ENCODE data around the gene AQP12B. TPM values are rescaled to one million over a fixed set of nuclear protein-coding genes. Genes with fewer than 3 reads are reported as not detected.
"Not testable (repeated sequence)": the region's sequence is repeated elsewhere in the genome, so short reads cannot be mapped to it uniquely, and the experiment has no call there.

The AQP12B gene
- total and polyA plus RNA-seq, 2 experiments from 2014 or later = not detected

DNA sequence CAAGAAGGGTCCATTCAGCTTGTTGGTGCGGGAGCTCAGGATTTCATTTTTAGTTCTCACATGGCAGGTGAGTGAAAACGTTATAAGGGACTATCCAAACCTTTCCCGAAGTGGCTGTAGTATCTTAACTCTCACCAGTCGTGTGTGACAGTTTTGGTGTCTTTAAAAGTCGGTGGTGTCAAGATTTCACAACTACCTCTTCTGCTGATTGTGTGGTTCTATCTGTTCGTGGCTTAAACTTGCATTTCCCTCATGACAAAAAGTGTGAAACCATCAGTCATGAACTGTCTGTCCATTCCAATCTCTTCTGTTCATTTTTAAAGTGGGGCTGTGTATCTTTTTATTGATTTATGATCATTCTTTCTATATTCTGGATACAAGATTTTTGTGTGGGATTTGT lies 3.8 kb upstream of the AQP12B start:
- no peak overlapping the region for H2AFZ ChIP-seq
- H3F3A ChIP-seq (ENCODE audit: insufficient read depth) = no peaks in the 10 kb centered on the region
- TF ChIP-seq EZH2 (IDR thresholded peaks at IDR 0.05; ENCODE audit: insufficient read depth, poor library complexity, severe bottlenecking) = no peak
- TF ChIP-seq EZH2phosphoT487 (IDR thresholded peaks at IDR 0.05; ENCODE audit: insufficient read depth, low read depth) = no peak
- H3K36me3 ChIP-seq (ENCODE audit: low read depth) = no peaks in the 10 kb centered on the region
- no peak overlapping the region for H3K4me3 ChIP-seq
- H3K9me2 ChIP-seq (ENCODE audit: insufficient read depth) = no peaks in the 10 kb centered on the region
- H3K9ac ChIP-seq = no peak overlapping the region
- no peaks in the 10 kb centered on the region for H3K9me3 ChIP-seq (ENCODE audit: low read depth)
- H3K27me3 ChIP-seq (replicated peaks; ENCODE audit: insufficient read depth) = peaks cover 21% of the 10 kb centered on the region
- 24 to 25% methylated on average over 6 of the region's 6 CpGs for WGBS, 2 experiments (ENCODE audit: low coverage in 1 of 2, low lambda C conversion rate in 2 of 2, missing lambda C conversion rate in 2 of 2)
- H3K4me2 ChIP-seq (ENCODE audit: unreplicated experiment) = no peak overlapping the region
- H3K79me2 ChIP-seq (ENCODE audit: insufficient read depth) = no peaks in the 10 kb centered on the region
- no peak overlapping the region for H3K27ac ChIP-seq
- no peaks in the 10 kb centered on the region for H4K20me1 ChIP-seq (ENCODE audit: insufficient read depth)
- H3K4me1 ChIP-seq (ENCODE audit: insufficient read depth) = no peaks in the 10 kb centered on the region
- no peak for DNase-seq
- in situ Hi-C loops (cut with MboI) = no loop called here

DNA sequence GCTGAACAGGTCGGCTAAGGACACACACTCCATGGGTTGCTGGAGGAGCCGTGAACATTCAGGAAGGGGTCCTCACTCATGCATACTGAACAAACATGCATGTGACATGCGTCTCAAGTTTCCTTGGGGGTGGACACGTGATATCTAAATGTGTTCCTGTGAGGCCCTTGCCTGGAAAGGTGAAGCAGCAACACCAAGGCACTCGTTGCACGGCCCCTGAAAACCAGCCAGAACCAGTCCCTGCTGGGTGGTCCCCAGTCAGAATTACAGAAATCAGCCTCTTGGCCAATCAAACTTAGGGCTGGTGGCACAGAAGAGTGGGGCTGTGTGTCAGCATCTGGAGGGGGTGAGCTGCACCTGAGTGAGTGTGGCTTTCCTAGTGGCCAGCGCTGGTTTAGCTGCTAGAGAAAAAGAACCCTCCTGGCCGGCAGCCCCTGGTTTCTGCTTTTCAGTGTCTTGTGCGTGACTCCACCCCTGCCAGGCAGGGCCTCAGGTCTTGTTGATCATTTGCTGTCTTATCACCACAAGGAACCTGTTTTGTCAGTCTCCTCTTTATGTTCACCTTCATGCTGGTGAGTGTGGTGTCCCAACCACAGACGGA lies 3.2 kb upstream of the AQP12B start:
- H3K9me2 ChIP-seq (ENCODE audit: insufficient read depth) = no peaks in the 10 kb centered on the region
- H3K27me3 ChIP-seq (replicated peaks; ENCODE audit: insufficient read depth) = peaks cover 21% of the 10 kb centered on the region
- H3K36me3 ChIP-seq (ENCODE audit: low read depth) = no peaks in the 10 kb centered on the region
- H3K9ac ChIP-seq = no peak overlapping the region
- no peak for DNase-seq
- no peaks in the 10 kb centered on the region for H3F3A ChIP-seq (ENCODE audit: insufficient read depth)
- no peaks in the 10 kb centered on the region for H4K20me1 ChIP-seq (ENCODE audit: insufficient read depth)
- no peak overlapping the region for H3K27ac ChIP-seq
- in situ Hi-C loops (cut with MboI) = no loop called here
- WGBS, 2 experiments (ENCODE audit: low coverage in 1 of 2, low lambda C conversion rate in 2 of 2, missing lambda C conversion rate in 2 of 2) = 32 to 36% methylated on average over 10 of the region's 10 CpGs
- H3K9me3 ChIP-seq (ENCODE audit: low read depth) = no peaks in the 10 kb centered on the region
- H3K4me1 ChIP-seq (ENCODE audit: insufficient read depth) = no peaks in the 10 kb centered on the region
- no peak overlapping the region for H3K4me3 ChIP-seq
- H3K79me2 ChIP-seq (ENCODE audit: insufficient read depth) = no peaks in the 10 kb centered on the region
- H2AFZ ChIP-seq = no peak overlapping the region
- TF ChIP-seq EZH2 (IDR thresholded peaks at IDR 0.05; ENCODE audit: insufficient read depth, poor library complexity, severe bottlenecking) (no peak), EZH2phosphoT487 (IDR thresholded peaks at IDR 0.05; ENCODE audit: insufficient read depth, low read depth) (no peak)
- no peak overlapping the region for H3K4me2 ChIP-seq (ENCODE audit: unreplicated experiment)

DNA sequence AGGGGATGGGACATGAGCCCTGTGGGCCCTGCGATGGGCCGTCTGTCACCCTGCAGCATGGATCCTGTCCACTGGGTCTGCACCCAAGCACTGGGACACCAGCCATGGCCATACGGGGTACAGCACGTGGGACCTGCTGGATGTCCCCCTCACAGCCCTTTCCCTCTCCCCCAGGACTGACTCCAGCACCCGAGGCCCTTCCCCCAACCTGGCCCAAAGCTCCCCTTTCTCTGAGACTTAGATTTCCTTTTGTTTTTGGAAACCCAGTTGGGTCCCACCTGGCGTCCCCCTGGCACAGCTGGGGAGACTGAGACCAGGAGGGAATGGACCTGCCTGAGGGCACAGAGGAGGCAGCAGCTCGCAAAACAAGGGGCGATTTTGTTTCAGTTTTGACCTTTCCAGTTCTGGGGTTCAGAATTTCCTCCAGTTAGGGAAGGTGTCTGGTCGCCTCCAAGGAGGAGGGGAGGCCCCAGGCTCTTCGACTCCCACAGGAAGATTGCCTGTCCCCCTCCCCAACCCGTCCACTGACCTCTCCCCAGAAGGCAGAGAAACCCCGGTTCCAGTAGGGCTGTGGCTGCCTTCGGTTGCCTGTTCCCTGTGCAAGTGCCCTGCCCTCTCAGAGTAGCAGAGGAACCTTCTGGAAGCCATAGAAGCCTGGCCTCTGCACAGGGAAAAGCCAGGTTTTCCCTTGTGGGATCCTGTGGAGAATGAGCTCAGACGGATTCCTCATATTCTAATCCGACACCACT lies 1.5 kb upstream of the AQP12B start:
- H3K27ac ChIP-seq; H3K4me1 ChIP-seq (ENCODE audit: insufficient read depth); H3K9me3 ChIP-seq (ENCODE audit: low read depth); H2AFZ ChIP-seq; H3K79me2 ChIP-seq (ENCODE audit: insufficient read depth); DNase-seq; H3K9ac ChIP-seq; H3K9me2 ChIP-seq (ENCODE audit: insufficient read depth); H3F3A ChIP-seq (ENCODE audit: insufficient read depth); in situ Hi-C loops (cut with MboI); H3K4me2 ChIP-seq (ENCODE audit: unreplicated experiment); H4K20me1 ChIP-seq (ENCODE audit: insufficient read depth); H3K36me3 ChIP-seq (ENCODE audit: low read depth); H3K4me3 ChIP-seq: not testable (repeated sequence)
- peaks cover 21% of the 10 kb centered on the region for H3K27me3 ChIP-seq (replicated peaks; ENCODE audit: insufficient read depth)
- 44 to 54% methylated on average over 15 of the region's 15 CpGs for WGBS, 2 experiments (ENCODE audit: low coverage in 1 of 2, low lambda C conversion rate in 2 of 2, missing lambda C conversion rate in 2 of 2)

DNA sequence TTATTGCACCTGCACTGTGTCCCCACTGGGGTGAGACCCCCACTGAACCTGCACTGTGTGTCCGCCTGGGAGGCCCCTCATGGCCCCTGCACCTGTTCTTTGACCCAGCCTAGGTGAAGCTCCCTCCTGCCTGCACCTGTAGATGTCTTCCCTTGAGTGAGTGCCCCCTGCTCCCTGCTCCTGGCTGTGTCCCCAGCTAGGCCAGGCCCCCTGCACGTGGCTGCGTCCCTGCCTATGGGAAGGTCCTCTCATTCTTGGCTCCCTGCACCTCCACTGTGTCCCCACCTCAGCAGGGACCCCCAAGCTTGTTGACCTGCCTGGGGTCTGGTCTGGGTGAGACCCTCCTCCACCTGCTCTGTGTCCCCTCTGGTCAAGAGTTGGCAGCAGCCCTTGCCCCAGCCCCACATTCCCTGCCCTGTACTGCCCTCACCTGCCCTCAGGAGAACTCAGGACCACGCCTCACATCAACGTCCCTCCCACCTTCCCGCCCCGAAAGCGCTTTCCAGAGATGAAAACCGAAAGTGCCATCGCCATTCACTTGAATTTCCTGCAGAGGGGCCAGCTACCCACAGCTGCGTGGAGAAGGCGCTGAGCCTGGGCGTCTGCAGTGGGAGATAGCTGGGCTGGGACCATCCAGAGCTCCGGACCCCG lies 769 bp upstream of the AQP12B start:
- in situ Hi-C loops (cut with MboI); H3K4me1 ChIP-seq (ENCODE audit: insufficient read depth); H3K4me2 ChIP-seq (ENCODE audit: unreplicated experiment); H4K20me1 ChIP-seq (ENCODE audit: insufficient read depth); H3K79me2 ChIP-seq (ENCODE audit: insufficient read depth); H3F3A ChIP-seq (ENCODE audit: insufficient read depth); H3K4me3 ChIP-seq; H3K9me2 ChIP-seq (ENCODE audit: insufficient read depth); H2AFZ ChIP-seq; H3K9me3 ChIP-seq (ENCODE audit: low read depth); H3K27ac ChIP-seq; H3K9ac ChIP-seq; H3K36me3 ChIP-seq (ENCODE audit: low read depth); DNase-seq: not testable (repeated sequence)
- 63 to 84% methylated on average over 4 to 5 of the region's 15 CpGs for WGBS, 2 experiments (ENCODE audit: low coverage in 1 of 2, low lambda C conversion rate in 2 of 2, missing lambda C conversion rate in 2 of 2)
- peaks cover 19% of the 10 kb centered on the region for H3K27me3 ChIP-seq (replicated peaks; ENCODE audit: insufficient read depth)

DNA sequence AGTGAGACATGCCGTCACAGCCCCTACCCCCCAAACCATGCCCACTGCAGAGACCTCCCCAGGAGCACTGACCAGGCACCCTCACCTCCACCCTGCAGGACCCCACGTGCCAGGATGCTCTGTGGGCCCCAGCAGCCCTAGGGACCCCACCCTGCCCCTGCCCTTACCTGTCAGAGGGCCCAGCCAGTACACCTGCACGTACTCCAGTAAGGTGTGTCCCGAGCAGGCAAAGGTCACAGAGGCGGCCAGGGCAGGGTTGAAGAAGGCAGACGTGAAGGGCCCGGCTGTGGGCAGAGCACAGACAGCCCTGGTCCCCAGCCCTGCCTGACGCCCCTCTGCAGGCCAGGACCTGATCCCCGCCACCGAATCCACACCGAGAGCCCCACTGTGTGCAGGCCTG lies 2.5 kb downstream of the AQP12B start:
- H3K9ac ChIP-seq; H3K9me2 ChIP-seq (ENCODE audit: insufficient read depth); DNase-seq; H3K4me3 ChIP-seq; in situ Hi-C loops (cut with MboI); H3K27ac ChIP-seq; H3K9me3 ChIP-seq (ENCODE audit: low read depth); H2AFZ ChIP-seq; H3K79me2 ChIP-seq (ENCODE audit: insufficient read depth); H3K4me2 ChIP-seq (ENCODE audit: unreplicated experiment); H3F3A ChIP-seq (ENCODE audit: insufficient read depth); H4K20me1 ChIP-seq (ENCODE audit: insufficient read depth); H3K4me1 ChIP-seq (ENCODE audit: insufficient read depth); H3K27me3 ChIP-seq (replicated peaks; ENCODE audit: insufficient read depth); H3K36me3 ChIP-seq (ENCODE audit: low read depth): not testable (repeated sequence)
- 18 to 27% methylated on average over 1 to 2 of the region's 11 CpGs for WGBS, 2 experiments (ENCODE audit: low coverage in 1 of 2, low lambda C conversion rate in 2 of 2, missing lambda C conversion rate in 2 of 2)

DNA sequence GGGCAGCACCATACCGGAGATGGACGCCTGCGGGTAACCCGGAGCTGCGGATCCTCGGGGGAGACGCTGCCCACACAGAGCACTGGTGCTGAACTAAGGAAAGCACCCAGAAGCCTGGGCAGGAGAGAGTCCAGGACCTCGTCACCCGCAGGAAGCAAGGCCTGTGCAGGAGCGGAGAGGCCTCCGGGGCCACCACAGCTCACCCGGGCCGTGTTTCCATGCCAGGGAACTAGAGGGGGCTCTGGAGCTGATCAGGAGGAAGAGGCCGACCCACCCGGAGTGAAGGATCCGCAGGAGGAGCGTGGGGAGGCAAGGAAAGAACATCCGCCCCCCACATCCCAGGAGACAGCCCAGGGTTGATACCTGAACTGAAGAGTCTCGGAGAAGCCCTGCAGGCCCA lies 3.8 kb downstream of the AQP12B start:
- H3K36me3 ChIP-seq (ENCODE audit: low read depth); H3K4me1 ChIP-seq (ENCODE audit: insufficient read depth); H3K4me3 ChIP-seq; H4K20me1 ChIP-seq (ENCODE audit: insufficient read depth); H3K27ac ChIP-seq; H3K79me2 ChIP-seq (ENCODE audit: insufficient read depth); H3K9ac ChIP-seq; H3F3A ChIP-seq (ENCODE audit: insufficient read depth); DNase-seq; H3K4me2 ChIP-seq (ENCODE audit: unreplicated experiment); H3K9me3 ChIP-seq (ENCODE audit: low read depth); in situ Hi-C loops (cut with MboI); H3K9me2 ChIP-seq (ENCODE audit: insufficient read depth); H2AFZ ChIP-seq; H3K27me3 ChIP-seq (replicated peaks; ENCODE audit: insufficient read depth): not testable (repeated sequence)
- no CpG with 5 or more reads among the region's 19 CpGs for WGBS, 2 experiments (ENCODE audit: low coverage in 1 of 2, low lambda C conversion rate in 2 of 2, missing lambda C conversion rate in 2 of 2)

DNA sequence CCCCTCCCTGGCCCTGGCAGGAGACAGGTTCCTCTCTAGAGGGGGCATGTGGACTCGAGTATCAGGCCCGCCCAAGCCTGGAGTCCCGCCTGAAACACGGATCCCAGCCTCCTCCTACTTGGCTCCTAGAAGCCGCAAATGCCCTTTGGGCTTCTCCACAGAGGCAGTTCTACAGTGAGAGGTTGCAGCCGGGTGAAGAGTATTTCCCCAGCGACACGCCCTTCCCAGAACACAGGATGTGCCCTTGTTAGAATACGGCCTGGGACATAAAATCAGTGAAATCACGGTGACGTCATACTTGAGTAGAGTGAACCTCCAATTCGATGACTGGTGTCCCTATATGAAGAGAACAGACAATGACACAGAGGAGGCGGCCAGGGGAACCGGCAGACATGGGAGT lies 4.6 kb downstream of the AQP12B start:
- H3K9me2 ChIP-seq (ENCODE audit: insufficient read depth); H3K4me2 ChIP-seq (ENCODE audit: unreplicated experiment); H3F3A ChIP-seq (ENCODE audit: insufficient read depth); H4K20me1 ChIP-seq (ENCODE audit: insufficient read depth); H3K79me2 ChIP-seq (ENCODE audit: insufficient read depth); H3K4me1 ChIP-seq (ENCODE audit: insufficient read depth); H3K9me3 ChIP-seq (ENCODE audit: low read depth); DNase-seq; H2AFZ ChIP-seq; H3K36me3 ChIP-seq (ENCODE audit: low read depth); H3K9ac ChIP-seq; H3K27me3 ChIP-seq (replicated peaks; ENCODE audit: insufficient read depth); H3K27ac ChIP-seq; H3K4me3 ChIP-seq; in situ Hi-C loops (cut with MboI): not testable (repeated sequence)
- WGBS, 2 experiments (ENCODE audit: low coverage in 1 of 2, low lambda C conversion rate in 2 of 2, missing lambda C conversion rate in 2 of 2) = 57 to 72% methylated on average over 6 to 7 of the region's 14 CpGs

Measured in GM23248 (cell line).